ENCODE measurements around the gene PTPRK.

GRCh38 chr6:128327890-128328289 lies 192.5 kb downstream of the PTPRK start:
- TF ChIP-seq, protein P1, sequence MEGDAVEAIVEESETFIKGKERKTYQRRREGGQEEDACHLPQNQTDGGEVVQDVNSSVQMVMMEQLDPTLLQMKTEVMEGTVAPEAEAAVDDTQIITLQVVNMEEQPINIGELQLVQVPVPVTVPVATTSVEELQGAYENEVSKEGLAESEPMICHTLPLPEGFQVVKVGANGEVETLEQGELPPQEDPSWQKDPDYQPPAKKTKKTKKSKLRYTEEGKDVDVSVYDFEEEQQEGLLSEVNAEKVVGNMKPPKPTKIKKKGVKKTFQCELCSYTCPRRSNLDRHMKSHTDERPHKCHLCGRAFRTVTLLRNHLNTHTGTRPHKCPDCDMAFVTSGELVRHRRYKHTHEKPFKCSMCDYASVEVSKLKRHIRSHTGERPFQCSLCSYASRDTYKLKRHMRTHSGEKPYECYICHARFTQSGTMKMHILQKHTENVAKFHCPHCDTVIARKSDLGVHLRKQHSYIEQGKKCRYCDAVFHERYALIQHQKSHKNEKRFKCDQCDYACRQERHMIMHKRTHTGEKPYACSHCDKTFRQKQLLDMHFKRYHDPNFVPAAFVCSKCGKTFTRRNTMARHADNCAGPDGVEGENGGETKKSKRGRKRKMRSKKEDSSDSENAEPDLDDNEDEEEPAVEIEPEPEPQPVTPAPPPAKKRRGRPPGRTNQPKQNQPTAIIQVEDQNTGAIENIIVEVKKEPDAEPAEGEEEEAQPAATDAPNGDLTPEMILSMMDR (IDR thresholded peaks at IDR 0.05): peak; percentile 81
- no peak for TF ChIP-seq ZFX (IDR thresholded peaks at IDR 0.05; ENCODE audit: borderline replicate concordance)

All from 22Rv1 (cell line).